Endometrial microvascular endothelial cells (primary cell): ENCODE data around the gene FAM131B. TPM values are rescaled to one million over a fixed set of nuclear protein-coding genes. Genes with fewer than 3 reads are reported as not detected.

ENCODE experiments used
- in situ Hi-C: cut with HindIII; loops from 2 replicates; pipeline ENCODE4 v1.10.0; 2017; ENCODE audit warnings: low sequenced_read_pairs, low pct_unique_long_range_greater_than_20kb; ENCODE audit errors: inconsistent ontology term
- total RNA-seq: library from RNA; depleted of rRNA; stranded (reverse); fragments of >200 nt; gene quantifications from one replicate; pipeline ENCODE4 v1.2.3, GENCODE V29; 2015; ENCODE audit errors: inconsistent ontology term

The FAM131B gene
- total RNA-seq, 1 donor from 2014 or later: 1.7 TPM

DNA sequence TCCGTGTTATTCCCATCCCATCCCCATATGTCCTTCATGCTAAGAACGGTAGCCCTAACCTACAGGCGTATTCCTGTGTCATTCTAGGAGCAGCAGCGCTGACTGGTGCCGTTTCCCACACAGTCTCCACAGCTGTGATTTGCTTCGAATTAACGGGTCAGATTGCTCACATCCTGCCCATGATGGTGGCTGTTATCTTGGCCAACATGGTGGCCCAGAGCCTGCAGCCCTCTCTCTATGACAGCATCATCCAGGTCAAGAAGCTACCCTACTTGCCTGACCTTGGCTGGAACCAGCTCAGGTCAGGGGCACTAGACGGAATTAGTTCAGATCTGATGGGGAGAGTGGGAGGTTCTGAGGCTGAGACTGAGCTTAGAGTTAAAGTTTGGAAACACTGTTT, 20.7 kb downstream of the FAM131B start:
- in situ Hi-C loops: loop anchor here (25.0 kb wide), 1 partner anchor 105 kb away; no protein-coding TSS in a partner anchor

DNA sequence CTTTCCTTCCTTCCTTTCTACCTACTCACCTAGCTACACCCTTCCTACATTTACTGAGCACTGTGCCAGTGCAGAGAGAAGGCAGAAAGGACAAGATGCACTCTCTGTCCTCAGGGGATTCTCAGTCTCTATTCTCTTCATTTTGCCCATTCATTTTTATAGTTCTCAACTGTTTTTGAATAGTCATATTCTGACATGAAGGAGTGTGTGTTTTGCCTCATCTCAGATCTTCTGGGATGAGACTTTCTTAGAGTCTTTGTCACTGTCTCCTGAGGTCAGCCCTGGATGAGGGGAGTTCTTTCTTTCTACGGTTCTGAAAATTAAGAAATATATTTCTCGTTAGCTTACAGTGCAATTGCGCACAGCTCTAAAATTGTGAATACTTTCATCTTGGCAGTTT, 25.3 kb downstream of the FAM131B start:
- in situ Hi-C loops: loop anchor here (25.0 kb wide), 1 partner anchor 100 kb away; no protein-coding TSS in a partner anchor

DNA sequence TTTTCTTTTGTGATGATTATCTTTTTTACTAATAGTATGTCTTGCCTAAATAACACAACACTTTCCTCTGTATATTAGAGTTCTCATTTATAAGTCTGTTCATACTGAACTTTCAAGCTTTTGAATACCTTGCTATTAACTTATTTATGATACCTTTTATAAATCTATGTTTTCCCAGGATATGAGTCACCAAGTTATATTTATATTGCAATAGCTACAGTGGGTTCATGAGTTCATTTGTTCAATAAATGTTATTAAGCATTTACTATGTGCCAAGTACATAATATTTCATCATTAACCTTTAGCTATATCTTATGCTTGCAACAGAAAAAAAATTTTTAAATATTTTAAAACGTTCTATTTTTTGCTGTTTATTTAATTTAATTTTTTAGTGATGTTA, 28.3 kb downstream of the FAM131B start:
- in situ Hi-C loops: loop anchor here (25.0 kb wide), 1 partner anchor 97 kb away; no protein-coding TSS in a partner anchor

DNA sequence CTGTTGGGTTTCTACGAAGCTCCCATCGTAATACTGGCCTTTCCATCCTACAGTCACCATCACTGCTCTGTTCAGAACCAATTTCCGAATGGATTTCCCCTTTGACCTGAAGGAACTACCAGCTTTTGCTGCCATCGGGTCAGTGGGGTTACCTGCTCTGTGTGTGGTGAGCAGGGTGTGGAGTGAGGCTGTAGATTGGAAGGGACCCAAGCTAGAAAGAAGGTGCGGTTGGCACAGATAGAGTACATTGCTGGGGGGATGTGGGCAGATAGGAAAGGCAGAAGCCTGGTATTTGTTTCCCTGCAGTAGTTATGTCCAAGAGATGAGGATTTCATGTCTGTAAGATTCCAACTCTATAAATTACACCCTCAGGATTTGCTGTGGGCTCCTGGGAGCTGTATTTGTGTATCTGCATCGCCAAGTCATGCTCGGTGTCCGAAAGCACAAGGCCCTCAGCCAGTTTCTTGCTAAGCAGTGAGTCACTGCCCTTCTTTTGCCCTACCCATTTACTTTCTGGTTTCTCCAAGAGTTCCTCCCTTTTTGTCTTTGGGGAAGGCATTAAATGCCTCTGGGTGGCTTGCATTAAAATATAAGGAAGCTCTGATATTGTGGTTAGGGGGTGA, 31.2 kb downstream of the FAM131B start:
- in situ Hi-C loops: loop anchor here (25.0 kb wide), 1 partner anchor 94 kb away; no protein-coding TSS in a partner anchor

DNA sequence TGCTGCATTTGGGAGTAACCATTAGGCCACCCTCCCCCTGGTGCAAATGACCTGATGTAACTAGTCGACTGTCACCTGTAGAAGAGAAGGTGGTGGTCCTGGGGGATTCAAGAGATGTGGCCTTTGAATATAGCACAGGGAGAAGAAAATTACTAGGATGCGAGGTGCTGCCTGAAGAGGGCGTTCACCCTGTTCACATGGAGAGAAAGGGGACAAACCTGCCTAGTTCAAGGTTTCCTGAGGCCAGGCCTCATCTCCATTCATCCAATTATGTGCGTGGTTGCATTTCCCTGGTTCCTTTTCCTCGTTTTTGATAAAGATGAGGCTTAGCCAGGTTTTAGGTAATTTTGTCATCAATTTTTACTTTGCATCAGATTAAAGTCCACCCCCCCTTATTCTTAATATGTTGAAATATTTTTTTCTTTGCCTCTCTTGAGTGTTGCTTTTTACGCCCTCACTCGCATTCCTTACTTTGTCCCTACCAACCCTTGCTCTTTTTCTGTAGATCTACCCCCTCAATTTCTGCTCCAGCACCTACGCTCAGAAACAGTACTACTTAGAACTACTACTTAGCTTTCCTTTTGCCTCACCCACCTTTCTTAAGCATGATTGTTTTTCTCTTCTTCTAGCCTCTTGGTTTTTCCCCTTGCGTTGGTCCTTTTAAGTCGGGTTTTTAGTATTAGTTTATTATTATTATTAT, 32.9 kb downstream of the FAM131B start:
- in situ Hi-C loops: loop anchor here (25.0 kb wide), 1 partner anchor 92 kb away; no protein-coding TSS in a partner anchor

DNA sequence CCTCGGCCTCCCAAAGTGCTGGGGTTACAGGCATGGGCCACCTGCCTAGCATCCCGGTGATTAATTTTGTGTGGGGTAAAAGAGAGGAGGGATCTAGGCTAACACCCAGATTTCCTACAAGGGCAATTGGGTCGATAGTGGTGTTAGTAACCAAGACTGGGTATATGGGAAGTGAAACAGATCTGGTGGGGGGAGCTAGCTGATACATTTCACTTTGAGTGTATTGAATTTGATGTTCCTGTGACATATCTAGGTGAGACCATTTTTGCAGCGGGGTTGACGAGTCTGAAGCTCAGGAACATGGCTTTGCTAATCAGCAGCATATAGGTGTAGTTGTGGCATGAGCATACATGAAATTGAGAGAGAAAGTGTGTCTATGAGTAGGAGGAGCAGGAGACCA, 34.6 kb downstream of the FAM131B start:
- in situ Hi-C loops: loop anchor here (25.0 kb wide), 1 partner anchor 91 kb away; no protein-coding TSS in a partner anchor

DNA sequence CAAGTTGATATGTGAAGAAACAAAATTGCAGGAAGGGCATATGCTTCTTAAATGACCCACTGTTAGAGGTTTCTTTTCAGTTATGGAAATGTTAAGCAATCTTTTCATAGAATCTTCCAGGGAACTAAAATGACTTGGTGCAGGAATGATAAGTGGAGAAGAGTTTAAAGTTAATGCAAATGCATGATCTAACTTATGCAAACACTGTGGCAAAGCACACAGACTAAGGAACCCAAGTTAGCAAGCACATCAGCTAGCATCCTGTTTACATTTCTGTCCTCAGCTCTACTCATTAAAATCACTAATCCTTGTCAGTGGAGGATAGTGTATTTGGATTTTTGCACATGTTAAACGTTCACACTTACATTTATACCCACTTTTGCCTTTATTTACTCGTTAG, 37.3 kb downstream of the FAM131B start:
- in situ Hi-C loops: loop anchor here (25.0 kb wide), 1 partner anchor 88 kb away; no protein-coding TSS in a partner anchor

DNA sequence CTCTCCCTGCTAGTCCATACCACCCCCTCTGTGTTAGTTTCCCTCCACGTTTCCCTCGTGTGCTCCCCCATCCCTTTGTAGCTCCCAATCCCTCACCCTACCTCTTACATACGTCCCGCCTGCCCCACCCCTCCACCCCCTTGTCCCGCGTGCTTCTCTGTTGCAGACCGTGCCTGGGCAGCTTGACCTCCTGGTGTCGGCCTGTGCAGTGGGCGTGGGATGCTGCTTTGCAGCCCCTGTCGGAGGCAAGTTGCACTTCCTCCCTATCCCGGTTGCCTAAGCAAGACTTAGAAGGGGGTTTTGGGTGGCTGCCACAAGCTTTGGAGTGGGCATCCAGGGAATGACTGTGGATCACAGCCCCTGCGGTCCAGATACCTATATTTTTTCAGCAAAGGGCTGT, 38.9 kb downstream of the FAM131B start:
- in situ Hi-C loops: no loop called here

DNA sequence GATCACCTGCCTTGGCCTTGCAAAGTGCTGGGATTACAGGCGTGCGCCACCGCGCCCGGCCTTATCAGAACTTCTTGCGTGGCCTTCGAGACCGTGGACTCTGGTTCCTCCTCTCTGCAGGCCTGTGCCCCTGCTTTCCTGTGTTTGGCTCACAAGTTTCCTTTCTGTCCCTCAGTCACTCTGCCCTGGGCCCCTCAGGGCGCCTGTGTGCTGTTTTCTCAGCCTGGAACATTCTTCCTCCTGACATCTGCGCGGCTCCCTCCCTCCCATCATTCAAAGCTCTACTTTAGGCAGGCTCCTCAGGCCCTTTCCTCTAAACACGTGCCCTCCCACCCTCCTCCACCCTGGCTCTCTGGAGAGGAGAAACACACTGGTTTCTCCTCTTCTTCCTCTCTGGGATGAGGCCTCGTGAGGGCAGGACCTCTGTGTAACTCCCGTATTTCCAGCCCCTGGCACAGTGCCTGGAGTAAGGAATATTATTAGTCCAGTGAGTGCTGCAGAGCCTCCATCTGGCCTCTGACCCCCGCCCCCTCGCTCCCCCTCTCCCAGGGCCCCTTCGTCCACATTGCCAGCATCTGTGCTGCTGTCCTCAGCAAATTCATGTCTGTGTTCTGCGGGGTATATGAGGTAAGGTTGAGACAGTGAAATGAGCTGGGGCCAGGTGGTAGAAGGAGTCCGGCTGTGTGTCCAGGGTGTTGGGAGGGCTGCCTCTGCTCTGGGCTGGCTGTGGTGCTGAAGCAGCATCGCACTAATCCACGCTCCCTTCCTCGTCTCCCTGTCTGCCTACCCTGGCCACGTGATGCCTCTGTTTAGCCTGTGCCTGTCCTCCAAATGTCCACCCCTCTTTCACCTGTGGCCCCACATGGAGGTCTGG, 39.5 kb downstream of the FAM131B start:
- in situ Hi-C loops: no loop called here

DNA sequence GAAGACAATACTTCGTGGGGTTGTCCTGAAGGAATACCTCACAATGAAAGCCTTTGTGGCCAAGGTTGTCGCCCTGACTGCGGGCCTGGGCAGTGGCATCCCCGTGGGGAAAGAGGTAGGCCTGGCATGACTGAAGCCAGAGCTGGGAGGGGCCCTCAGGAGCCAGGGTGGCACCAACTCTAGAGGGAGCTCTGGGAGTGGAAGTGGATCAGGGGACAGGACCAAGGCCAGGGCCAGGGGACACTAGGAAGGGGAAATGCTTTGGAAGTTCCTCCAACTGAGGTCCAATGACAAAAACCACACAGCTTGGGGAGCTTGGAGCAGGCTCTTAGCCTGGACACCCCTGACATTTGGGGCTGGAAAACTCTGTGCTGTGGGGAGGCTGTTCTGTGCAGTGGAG, 40.8 kb downstream of the FAM131B start:
- in situ Hi-C loops: no loop called here

DNA sequence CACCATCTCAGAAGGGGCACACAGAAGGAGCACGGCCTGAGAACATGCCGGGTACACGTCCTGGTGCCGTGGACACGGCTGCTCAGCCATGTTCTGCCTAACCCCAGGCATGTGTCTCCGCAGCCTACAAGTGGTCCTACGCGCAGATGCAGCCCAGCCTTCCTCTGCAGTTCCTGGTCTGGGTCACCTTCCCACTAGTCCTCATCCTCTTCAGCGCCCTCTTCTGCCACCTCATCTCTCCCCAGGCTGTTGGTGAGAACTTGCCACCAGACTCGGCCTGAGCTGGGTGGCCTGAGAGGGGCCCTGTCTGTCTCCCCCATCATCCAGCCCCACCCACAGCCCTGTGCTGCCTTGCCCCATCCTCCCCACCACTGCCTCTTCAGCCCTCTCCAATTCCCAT, 41.3 kb downstream of the FAM131B start:
- in situ Hi-C loops: no loop called here

DNA sequence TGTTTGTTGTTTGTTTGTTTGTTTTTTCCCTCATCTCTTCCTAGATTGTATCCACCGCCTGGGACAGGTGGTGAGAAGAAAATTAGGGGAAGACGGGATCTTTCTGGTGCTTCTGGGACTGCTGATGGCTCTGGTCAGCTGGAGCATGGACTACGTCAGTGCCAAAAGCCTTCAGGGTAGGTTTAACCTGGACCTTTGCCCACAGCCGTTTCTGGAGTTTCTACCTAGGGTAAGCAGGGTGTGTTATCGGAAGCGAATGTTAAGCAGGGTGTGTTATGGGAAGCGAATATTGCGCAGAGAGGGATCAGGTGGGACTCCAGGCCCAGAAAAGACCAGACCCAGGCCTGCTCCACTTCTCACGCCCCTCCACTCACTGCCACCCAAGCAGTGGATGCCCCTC, 41.9 kb downstream of the FAM131B start:
- in situ Hi-C loops: no loop called here

DNA sequence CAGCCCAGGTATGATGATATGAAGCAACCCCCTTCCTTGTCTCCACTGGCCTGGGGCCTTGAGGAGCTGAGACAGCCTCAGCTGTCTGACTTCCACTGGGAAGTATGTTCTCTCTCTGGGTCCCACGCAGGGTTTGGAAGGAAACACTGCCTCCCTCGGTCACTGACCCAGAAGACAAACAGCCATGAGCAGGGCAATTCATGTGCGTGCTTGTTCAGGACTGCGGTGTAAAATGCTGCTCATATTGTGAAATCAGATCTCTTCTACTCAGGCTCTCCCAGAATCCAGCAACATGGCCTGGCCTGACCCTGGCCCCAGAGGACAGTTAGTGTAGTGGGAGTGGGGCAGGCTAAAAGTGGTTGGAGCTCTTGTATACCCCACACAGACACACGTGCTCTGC, 43.9 kb downstream of the FAM131B start:
- in situ Hi-C loops: no loop called here

DNA sequence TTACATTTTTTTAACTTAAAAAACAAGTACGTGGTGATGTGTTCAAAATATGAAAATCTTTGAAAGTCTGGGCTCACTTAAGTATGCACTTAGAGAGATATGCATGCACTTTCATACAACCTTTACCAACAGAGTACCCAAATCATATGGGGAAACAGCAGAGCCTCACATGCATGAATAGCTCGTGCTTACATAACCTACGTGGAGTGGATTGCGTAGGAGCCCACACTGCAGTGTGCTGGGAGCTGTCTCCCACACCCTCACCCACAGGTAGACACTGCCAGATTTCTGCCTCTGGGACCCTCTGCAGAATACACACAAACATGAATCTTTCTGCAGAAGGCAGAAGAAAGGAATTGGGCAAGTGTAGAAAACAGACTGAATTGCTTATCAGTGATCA, 46.0 kb downstream of the FAM131B start:
- in situ Hi-C loops: no loop called here

DNA sequence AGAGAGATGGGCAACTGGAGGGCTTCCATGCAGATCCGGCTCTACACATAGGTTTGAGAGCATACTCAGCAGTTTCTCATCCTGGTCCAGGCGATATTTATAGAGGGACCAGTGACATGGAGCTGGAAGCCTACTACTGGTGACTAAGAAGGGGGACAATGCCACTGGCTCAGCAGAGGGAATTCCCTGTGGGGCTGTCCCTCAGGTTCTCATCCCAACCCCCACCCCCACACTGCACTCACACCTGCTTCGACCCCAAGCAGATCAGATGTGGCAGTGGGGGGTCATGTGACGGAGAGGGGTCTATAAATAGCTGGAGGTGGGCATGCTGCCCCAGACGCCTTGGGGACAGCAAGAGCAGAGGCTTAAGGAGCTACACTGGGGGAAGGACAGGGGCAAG, 46.7 kb downstream of the FAM131B start, which contains the start of gene CLCN1:
Gene CLCN1, plus strand, starts transcription at position 336 of the 400 bp plus-strand sequence. CDS start 102 bp downstream, outside the sequence.
- in situ Hi-C loops: no loop called here

DNA sequence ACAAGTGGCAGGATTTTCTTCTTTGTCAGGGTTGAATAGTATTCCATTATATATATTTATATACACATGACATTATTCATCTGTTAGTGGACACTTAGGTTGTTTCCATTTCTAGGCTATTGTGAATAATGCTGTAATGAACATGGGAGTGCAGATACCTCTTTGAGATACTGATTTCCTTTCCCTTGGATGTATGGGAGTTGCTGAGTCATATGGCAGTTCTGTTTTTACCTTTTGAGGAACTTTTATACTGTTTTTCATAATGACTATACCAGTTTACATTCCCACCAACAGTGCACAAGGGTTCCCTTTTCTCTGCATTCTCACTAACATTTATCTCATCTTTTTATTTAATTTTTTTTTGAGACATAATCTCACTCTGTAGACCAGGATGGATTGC, 48.4 kb downstream of the FAM131B start:
- in situ Hi-C loops: no loop called here

DNA sequence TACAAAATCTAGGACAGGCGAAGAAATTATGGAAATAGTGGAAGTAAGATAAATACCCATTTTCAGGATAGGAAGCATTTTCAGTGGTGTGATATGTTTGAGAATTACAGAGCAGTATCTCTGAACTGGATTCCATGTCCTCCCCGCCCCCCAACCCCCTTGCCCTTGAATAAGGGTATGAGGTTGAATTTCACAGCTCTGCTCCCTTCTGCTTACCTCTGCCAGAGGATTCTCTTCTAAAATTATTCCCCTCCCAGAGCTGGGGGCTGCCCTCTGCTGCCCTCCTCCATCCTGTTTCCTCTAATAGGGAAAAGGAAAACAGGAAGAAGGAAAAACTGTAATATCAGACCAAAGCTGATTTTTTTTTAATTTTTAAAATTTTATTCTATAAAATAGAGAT, 53.9 kb downstream of the FAM131B start:
- in situ Hi-C loops: no loop called here

DNA sequence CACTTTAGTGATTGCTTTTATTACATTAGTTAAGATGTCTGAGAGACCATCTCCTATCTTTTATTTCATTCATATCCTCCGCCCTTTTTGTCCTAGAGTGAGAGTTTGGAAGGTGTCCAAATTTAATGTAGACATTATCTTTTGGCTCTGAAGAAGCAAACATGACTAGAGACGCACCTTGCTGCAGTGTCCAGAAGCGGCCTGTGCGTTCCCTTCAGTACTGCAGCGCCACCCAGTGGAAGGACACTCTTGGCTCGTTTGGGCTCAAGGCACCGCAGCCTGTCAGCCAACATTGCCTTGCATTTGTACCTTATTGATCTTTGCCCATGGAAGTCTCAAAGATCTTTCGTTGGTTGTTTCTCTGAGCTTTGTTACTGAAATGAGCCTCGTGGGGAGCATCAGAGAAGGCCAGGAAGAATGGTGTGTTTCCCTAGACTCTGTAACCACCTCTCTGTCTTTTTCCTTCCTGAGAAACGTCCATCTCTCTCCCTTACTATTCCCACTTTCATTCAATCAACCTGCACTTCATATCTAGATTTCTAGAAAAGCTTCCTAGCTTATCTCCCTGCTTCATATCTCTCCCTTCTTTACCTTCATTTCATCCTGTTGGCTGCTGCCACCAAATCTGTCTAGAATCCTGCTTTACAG, 57.0 kb downstream of the FAM131B start:
- in situ Hi-C loops: no loop called here

DNA sequence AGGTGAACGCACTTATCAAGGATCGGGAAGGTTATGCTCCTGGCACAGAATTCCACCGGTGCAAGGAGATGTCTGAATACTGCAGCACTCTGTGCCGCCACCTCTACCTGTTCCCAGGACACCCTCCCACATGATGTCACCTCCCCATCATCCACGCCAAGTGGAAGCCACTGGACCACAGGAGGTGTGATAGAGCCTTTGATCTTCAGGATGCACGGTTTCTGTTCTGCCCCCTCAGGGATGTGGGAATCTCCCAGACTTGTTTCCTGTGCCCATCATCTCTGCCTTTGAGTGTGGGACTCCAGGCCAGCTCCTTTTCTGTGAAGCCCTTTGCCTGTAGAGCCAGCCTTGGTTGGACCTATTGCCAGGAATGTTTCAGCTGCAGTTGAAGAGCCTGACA, 57.6 kb downstream of the FAM131B start:
- in situ Hi-C loops: no loop called here
